C4-2B (cell line): ENCODE measurements around the gene FHL5.

Source experiments
- ZFX ChIP-seq: fragments of 450-650 bp; IDR thresholded peaks from 2 replicates; pipeline ENCODE4 v1.6.1; 2017
- TF ChIP-seq, protein P1 (sequence below): fragments of 450-650 bp; conservative IDR thresholded peaks from 2 replicates; pipeline ENCODE4 v1.5.1; 2017; ENCODE audit warnings: mild to moderate bottlenecking

- TF ChIP-seq, protein P1, sequence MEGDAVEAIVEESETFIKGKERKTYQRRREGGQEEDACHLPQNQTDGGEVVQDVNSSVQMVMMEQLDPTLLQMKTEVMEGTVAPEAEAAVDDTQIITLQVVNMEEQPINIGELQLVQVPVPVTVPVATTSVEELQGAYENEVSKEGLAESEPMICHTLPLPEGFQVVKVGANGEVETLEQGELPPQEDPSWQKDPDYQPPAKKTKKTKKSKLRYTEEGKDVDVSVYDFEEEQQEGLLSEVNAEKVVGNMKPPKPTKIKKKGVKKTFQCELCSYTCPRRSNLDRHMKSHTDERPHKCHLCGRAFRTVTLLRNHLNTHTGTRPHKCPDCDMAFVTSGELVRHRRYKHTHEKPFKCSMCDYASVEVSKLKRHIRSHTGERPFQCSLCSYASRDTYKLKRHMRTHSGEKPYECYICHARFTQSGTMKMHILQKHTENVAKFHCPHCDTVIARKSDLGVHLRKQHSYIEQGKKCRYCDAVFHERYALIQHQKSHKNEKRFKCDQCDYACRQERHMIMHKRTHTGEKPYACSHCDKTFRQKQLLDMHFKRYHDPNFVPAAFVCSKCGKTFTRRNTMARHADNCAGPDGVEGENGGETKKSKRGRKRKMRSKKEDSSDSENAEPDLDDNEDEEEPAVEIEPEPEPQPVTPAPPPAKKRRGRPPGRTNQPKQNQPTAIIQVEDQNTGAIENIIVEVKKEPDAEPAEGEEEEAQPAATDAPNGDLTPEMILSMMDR, result no peak
- TF ChIP-seq ZFX, result no peak
Observed at GRCh38 chr6:96645106-96645505, 82.2 kb downstream of the FHL5 start.
